T-cell (primary cell): ENCODE measurements around the gene GMPR. TPM values are rescaled to one million over a fixed set of nuclear protein-coding genes. Genes with fewer than 3 reads are reported as not detected.

Experiments used
- total RNA-seq, 35 experiments: library from RNA in 6 of 35; stranded (reverse) in 6 of 35; fragments of 120-200 nt in 1 of 35; gene quantifications; one replicate each; pipeline versions ENCODE4 v1.2.1 to v1.2.4 and lab custom pipeline; 2013 to 2026

GMPR gene
- total RNA-seq, 5 donors from 2014 or later (not counting 1 experiment from before 2014, with no cell fraction given), result 0.26 to 1.4 (median 0.68) TPM

Other genes with a start within 250 kb of the GMPR start
- gene MYLIP, start 109.5 kb upstream of the GMPR start, total RNA-seq, result 100 to 1,000 TPM in 2 of 5 donors, 10 to 100 TPM in 3; 18.4 to 210 (median 19.9) TPM